Duodenal mucosa (tissue), 2 donors: ENCODE results near the gene SPRED2.
"Not testable (repeated sequence)": the region's sequence is repeated elsewhere in the genome, so short reads cannot be mapped to it uniquely, and the experiment has no call there.

ENCODE experiments used
- H3K27ac ChIP-seq: one replicate; pipeline ENCODE4 v1.7.0; 2013; ENCODE audit warnings: low read depth, low read length
- H3K27me3 ChIP-seq, 2 donors: one replicate each; pipeline ENCODE4 v1.7.0; 2013; ENCODE audit warnings: low read length in 2 of 2, control low read depth in 1 of 2; ENCODE audit not compliant: insufficient read depth in 2 of 2, control insufficient read depth in 1 of 2
- H3K36me3 ChIP-seq, 2 donors: one replicate each; pipeline ENCODE4 v1.7.0; 2013; ENCODE audit warnings: low read length in 2 of 2, control low read depth in 1 of 2; ENCODE audit not compliant: insufficient read depth in 2 of 2, control insufficient read depth in 1 of 2
- H3K4me1 ChIP-seq, 2 donors: one replicate each; pipeline ENCODE4 v1.7.0; 2013; ENCODE audit warnings: low read length in 2 of 2, control low read depth in 1 of 2; ENCODE audit not compliant: insufficient read depth in 2 of 2, control insufficient read depth in 1 of 2
- H3K4me3 ChIP-seq, 2 donors: one replicate each; pipeline ENCODE4 v1.7.0; 2013; ENCODE audit warnings: low read length in 2 of 2, low read depth in 1 of 2
- H3K9ac ChIP-seq, 2 donors: one replicate each; pipeline ENCODE4 v1.7.0; 2013; ENCODE audit warnings: low read length in 2 of 2, low read depth in 1 of 2
- H3K9me3 ChIP-seq, 2 donors: one replicate each; pipeline ENCODE4 v1.7.0; 2013; ENCODE audit warnings: low read length in 2 of 2, control low read depth in 1 of 2; ENCODE audit not compliant: control insufficient read depth in 1 of 2

SPRED2 gene

DNA sequence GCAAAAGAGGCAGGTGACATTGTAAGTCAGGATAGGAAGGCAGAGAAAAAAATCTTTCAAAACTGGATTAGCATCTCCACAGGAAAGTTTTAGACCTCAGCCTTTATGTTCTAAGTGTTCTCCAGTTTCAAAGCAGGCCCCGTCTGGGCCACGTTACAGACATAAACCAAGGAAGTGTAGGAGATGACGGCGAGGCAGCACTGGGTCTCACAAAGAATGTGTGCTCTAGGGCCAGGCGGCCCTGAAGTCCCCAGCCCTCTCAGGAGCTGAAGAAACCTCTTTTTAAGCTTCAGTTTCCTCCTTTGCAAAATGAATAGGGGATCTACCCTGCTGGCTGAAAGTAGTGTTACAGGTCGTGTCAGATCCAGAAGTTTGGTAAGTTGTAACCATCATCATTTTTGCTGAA is 81.7 kb downstream of the SPRED2 start:
- Histone ChIP-seq H3K36me3 (no peaks in the 10 kb centered on the region), H3K4me3 (no peak overlapping the region), H3K4me1 (peaks cover 15 to 27% of the 10 kb centered on the region in 2 donors), H3K9me3 (no peaks in the 10 kb centered on the region), H3K27ac (no peak overlapping the region), H3K9ac (peak overlapping the region in 1 of 2 donors; percentile 4), H3K27me3 (no peaks in the 10 kb centered on the region)

DNA sequence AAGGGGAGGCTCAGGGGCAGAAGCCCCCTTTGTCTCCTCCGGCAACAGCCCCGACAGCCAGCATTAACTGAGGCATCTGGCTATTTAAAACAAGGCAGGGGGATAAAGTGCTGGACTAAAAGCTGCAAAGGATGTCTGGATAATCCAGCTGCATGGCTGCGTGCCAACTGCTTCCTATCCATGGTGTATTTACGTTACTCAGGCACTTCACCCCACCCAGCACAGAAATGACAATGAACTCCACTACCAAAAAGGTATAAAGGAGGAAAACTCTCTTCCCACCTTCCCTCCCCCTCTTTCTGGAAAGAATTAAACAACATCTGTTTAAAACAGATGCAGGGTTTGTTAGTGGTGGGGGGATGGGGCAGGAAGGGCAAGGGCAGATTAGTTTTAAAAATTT is 82.5 kb downstream of the SPRED2 start:
- Histone ChIP-seq H3K4me1 (peaks cover 15 to 27% of the 10 kb centered on the region in 2 donors), H3K27ac (no peak overlapping the region), H3K4me3 (no peak overlapping the region), H3K36me3 (no peaks in the 10 kb centered on the region), H3K9ac (no peak overlapping the region), H3K9me3 (no peaks in the 10 kb centered on the region), H3K27me3 (no peaks in the 10 kb centered on the region)

DNA sequence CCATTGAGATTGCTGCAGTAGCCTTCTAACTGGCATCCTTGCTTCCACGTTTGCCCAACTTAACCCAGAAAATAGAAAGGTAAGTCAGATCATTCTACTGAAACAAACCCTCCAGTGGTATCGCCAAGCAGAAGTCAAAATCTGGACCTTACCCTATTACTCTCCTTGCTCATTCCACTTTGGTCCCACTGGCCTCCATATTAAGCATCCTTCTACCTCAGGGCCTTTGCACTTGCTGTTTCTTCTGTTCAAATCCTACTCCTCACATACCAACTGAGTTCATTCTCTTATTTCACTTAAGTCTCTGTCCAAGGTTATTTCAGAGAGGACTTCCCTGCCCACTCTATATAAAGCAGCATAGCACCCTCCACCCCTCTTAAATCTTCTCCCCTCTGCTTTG is 84.5 kb downstream of the SPRED2 start:
- Histone ChIP-seq H3K9me3 (no peaks in the 10 kb centered on the region), H3K4me3 (no peak overlapping the region), H3K4me1 (peaks cover 15 to 20% of the 10 kb centered on the region in 2 donors), H3K9ac (no peak overlapping the region), H3K36me3 (no peaks in the 10 kb centered on the region), H3K27me3 (no peaks in the 10 kb centered on the region), H3K27ac (no peak overlapping the region)

DNA sequence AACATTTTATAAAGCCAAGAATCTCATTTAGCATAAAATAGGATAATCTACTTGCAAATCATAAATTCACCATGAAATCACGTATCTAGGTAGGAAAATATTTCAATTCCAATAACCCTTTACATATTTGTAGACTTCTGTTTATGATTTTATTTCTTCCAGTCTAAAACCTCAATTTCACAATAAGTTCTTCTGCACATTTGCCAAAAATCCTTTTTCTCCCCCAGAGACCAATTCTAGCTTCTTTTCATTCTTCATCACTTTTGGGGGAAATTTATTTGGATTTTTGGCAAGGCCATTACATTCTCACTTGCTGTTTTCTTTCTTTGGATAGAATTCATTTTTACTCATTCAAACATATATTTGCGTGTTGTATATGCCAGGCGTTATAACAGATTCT is 86.8 kb downstream of the SPRED2 start:
- Histone ChIP-seq H3K4me3 (no peak overlapping the region), H3K9me3 (no peaks in the 10 kb centered on the region), H3K4me1 (peaks cover 7 to 13% of the 10 kb centered on the region in 2 donors), H3K9ac (no peak overlapping the region), H3K36me3 (peaks cover 0 to 7% of the 10 kb centered on the region in 2 donors), H3K27me3 (no peaks in the 10 kb centered on the region), H3K27ac (no peak overlapping the region)

DNA sequence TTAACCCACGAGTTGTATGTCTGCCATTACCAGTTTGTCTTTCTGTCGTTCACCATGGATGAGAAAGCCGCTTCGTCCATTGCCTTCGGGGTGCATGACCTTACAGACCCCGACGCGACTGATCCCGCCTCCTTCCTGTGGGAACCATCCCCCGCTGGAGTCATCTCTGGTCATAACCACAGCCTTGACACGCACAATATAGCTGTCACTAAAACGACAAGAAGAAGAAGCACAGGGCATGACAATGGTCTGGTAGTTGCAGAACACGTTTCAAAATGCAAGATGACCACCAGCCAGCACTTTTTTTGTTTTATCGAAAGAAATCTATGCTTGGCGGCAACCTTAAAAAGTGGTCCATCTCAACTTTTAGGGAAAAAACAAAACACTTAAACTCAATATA is 87.7 kb downstream of the SPRED2 start:
- peaks cover 0 to 7% of the 10 kb centered on the region in 2 donors for H3K36me3 ChIP-seq
- no peak overlapping the region for H3K4me3 ChIP-seq
- no peaks in the 10 kb centered on the region for H3K27me3 ChIP-seq
- H3K4me1 ChIP-seq, result peaks cover 2 to 4% of the 10 kb centered on the region in 2 donors
- no peaks in the 10 kb centered on the region for H3K9me3 ChIP-seq
- no peak overlapping the region for H3K9ac ChIP-seq
- H3K27ac ChIP-seq, result no peak overlapping the region

DNA sequence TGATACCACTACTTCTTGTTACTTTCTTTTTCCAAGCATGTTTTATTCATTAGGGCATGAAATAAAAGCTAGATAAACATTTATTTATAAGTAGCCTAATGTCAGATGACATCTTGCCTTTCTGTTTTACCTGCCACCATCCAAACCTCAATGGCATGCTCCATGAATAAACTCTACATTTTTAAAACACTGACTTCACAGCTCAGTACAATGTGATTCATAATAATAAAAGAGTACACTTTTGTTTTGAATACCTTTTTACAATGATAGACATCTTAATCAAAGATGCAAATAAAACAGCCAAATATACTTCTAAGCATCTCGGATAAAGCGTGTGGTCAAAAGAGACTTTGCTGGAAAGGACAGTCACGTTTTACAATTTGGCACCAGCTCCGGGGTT is 88.2 kb downstream of the SPRED2 start:
- Histone ChIP-seq H3K4me1 (no peaks in the 10 kb centered on the region), H3K36me3 (peaks cover 0 to 7% of the 10 kb centered on the region in 2 donors), H3K27me3 (no peaks in the 10 kb centered on the region), H3K4me3 (no peak overlapping the region), H3K9me3 (no peaks in the 10 kb centered on the region), H3K27ac (no peak overlapping the region), H3K9ac (no peak overlapping the region)

DNA sequence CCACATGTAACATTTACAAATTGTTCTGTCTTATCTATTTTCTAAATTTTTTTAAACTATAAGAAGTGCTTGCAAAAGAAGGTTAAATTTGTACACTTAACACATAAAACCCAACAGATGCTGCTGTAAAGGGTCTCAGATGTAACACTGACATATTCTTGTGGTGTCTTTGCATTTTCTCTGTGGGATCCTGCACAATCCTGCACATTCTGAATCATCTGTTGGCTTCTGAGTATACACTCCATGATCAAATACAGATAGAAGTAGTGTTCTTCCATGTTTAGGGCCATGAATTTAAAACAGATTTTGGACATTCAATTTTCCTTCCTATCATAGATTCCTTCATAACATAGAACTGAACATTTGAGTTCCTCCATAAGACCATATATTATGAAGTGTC is 89.0 kb downstream of the SPRED2 start:
- Histone ChIP-seq H3K4me1 (no peaks in the 10 kb centered on the region), H3K36me3 (peaks cover 0 to 7% of the 10 kb centered on the region in 2 donors), H3K9ac (no peak overlapping the region), H3K27ac (no peak overlapping the region), H3K4me3 (no peak overlapping the region), H3K27me3 (no peaks in the 10 kb centered on the region), H3K9me3 (no peaks in the 10 kb centered on the region)

DNA sequence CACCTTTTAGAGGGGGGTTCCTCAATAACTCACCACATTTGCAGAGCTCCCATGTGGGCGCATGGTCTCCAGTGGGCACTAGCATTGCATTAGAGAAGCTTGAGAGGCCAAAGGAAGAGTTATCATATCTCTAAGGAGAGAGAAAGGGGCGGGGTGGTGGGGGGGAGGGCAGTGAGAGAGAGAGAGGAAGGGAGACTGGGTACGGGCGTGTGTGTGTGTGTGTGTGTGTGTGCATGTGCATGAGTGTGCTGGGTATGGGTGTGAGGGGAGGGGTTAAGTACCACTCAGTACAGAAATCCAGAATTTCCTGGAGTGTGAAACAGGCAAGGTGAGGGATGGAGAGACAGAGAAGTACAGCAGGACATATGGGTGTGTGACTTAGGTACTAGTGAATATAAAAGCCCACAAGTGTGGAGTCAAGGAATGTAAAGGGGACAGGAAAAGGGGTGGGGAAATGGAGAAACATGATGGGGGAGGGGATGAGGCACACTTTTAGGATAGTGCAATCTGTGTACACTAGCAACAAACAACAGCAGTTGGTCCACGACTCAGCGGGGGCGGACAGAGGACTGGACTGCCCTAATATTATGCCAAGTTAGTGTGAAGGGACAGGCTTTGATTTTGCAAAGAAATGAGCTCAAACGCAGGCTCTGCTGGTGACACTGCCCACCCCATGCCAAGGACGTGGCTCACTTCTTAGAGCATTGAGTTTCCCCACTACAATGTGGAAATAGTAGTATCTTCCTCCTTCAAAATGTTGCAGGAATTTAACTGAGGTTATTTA is 91.3 kb downstream of the SPRED2 start:
- Histone ChIP-seq H3K36me3 (peaks cover 0 to 7% of the 10 kb centered on the region in 2 donors), H3K9me3 (no peaks in the 10 kb centered on the region), H3K4me3 (no peak overlapping the region), H3K27me3 (no peaks in the 10 kb centered on the region), H3K9ac (no peak overlapping the region), H3K4me1 (no peaks in the 10 kb centered on the region), H3K27ac (no peak overlapping the region)

DNA sequence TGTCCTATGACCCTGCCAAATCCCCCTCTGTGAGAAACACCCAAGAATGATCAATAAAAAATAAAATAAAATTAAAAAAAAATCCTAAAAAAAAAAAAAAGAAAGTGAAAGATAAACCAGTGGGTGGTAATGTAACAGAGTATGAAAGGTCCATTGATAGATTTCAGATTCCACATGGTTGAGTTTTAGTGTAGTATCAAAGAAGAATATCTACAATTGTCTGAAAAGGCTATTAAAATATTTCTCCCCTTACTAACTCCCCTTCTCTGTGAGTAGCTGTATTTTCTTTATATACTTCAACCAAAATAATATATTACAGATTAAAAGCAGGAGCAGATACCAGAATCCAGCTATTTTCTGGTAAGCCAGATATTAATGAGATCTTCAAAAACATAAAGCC is 92.8 kb downstream of the SPRED2 start:
- Histone ChIP-seq H3K4me1 (no peaks in the 10 kb centered on the region), H3K27me3 (no peaks in the 10 kb centered on the region), H3K36me3 (peaks cover 0 to 7% of the 10 kb centered on the region in 2 donors), H3K4me3 (no peak overlapping the region), H3K9me3 (no peaks in the 10 kb centered on the region), H3K9ac (no peak overlapping the region), H3K27ac (no peak overlapping the region)

DNA sequence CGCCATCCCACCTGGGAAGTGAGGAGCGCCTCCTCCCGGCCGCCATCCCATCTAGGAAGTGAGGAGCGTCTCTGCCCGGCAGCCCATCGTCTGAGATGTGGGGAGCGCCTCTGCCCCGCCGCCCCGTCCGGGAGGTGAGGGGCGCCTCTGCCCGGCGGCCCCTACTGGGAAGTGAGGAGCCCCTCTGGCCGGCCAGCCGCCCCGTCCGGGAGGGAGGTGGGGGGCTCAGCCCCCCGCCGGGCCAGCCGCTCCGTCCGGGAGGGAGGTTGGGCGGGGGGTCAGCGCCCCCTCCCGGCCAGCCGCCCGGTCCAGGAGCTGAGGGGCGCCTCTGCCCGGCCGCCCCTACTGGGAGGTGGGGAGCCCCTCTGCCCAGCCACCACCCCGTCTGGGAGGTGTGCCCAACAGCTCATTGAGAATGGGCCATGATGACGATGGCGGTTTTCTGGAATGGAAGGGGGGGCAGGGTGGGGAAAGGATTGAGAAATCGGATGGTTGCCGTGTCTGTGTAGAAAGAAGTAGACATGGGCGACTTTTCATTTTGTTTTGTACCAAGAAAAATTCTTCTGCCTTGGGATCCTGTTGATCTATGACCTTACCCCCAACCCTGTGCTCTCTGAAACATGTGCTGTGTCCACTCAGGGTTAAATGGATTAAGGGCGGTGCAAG is 93.4 kb downstream of the SPRED2 start:
- not testable (repeated sequence) for H3K36me3 ChIP-seq, H3K4me3 ChIP-seq, H3K9ac ChIP-seq, H3K9me3 ChIP-seq, H3K27ac ChIP-seq, H3K27me3 ChIP-seq, H3K4me1 ChIP-seq
